GM10248 (cell line): ENCODE data around the gene MCL1.

Experiments
- CTCF ChIA-PET: fragments of 300-600 bp; sonication (Branson Sonifier 250); formaldehyde crosslinking; extraction: SDS; loops from one replicate; lab custom pipeline; 2021; ENCODE audit warnings: antibody characterized with exemption; lab: Yijun Ruan, JAX
- POLR2A ChIA-PET: fragments of 350-650 bp; sonication (Branson Sonifier 250); formaldehyde crosslinking; extraction: SDS; loops from one replicate; lab custom pipeline; 2020; ENCODE audit warnings: antibody characterized with exemption; lab: Yijun Ruan, JAX
- DNase-seq: peaks from one replicate; pipeline ENCODE4 v3.0.0; 2012; ENCODE audit errors: extremely low spot score
- CTCF ChIP-seq: IDR thresholded peaks from 2 replicates; pipeline ENCODE4 v1.5.1; 2012; ENCODE audit warnings: mild to moderate bottlenecking, low read depth; ENCODE audit errors: extremely low read depth, missing control alignments, control extremely low read depth

The MCL1 gene

GRCh38 chr1:150557813-150558212 is 21.6 kb downstream of the MCL1 start:
- no peak for TF ChIP-seq CTCF
- CTCF ChIA-PET: interaction anchor here (5.7 to 9.4 kb wide), 4 partner anchors 14 to 302 kb away, joined by 34 to 151 read pairs (median 134); partner anchors contain the start of gene CA14
- no peak for DNase-seq
- POLR2A ChIA-PET: interaction anchor here (0.5 kb wide), 1 partner anchor 307 kb away, joined by 4 read pairs; no protein-coding TSS in a partner anchor

GRCh38 chr1:150557065-150557600 is 22.3 kb downstream of the MCL1 start:
- POLR2A ChIA-PET: no interaction called here
- CTCF ChIA-PET: interaction anchor here (5.7 to 9.4 kb wide), 4 partner anchors 15 to 301 kb away, joined by 34 to 151 read pairs (median 134); partner anchors contain the start of gene CA14
- TF ChIP-seq CTCF: no peak
- no peak for DNase-seq

GRCh38 chr1:150555971-150556865 is 23.2 kb downstream of the MCL1 start:
- TF ChIP-seq CTCF: no peak
- DNase-seq: no peak
- POLR2A ChIA-PET: interaction anchor here (1.1 kb wide), 1 partner anchor 23 kb away, joined by 3 read pairs; the partner anchor contains the start of gene MCL1
- CTCF ChIA-PET: interaction anchor here (9.4 kb wide), 2 partner anchors 16 to 22 kb away, joined by 119 to 149 read pairs; no protein-coding TSS in a partner anchor

- no peak for TF ChIP-seq CTCF
- ChIA-PET POLR2A (no interaction called here), CTCF (interaction anchor here (7.9 to 9.4 kb wide), 3 partner anchors 17 to 22 kb away, joined by 47 to 149 read pairs (median 119); no protein-coding TSS in a partner anchor)
- no peak for DNase-seq
Measured at GRCh38 chr1:150555198-150555970, 24.0 kb downstream of the MCL1 start.

- POLR2A ChIA-PET: no interaction called here
- CTCF ChIA-PET: interaction anchor here (0.8 to 9.0 kb wide), 4 partner anchors 7 to 21 kb away, joined by 3 to 100 read pairs (median 25); no protein-coding TSS in a partner anchor
- DNase-seq: no peak
- no peak for TF ChIP-seq CTCF
Measured at GRCh38 chr1:150554086-150554452, 25.3 kb downstream of the MCL1 start.
